Thoracic aorta (tissue), 2 donors: ENCODE results near the gene PDE2A. TPM values are rescaled to one million over a fixed set of nuclear protein-coding genes. Genes with fewer than 3 reads are reported as not detected.

Source experiments
- ATAC-seq: fragments of 150-250 bp; one replicate; pipeline ENCODE4 v1.8.0; 2017; ENCODE audit warnings: low read depth; ENCODE audit not compliant: insufficient number of reproducible peaks, low FRiP score
- DNase-seq: peaks from one replicate; pipeline ENCODE4 v3.0.0-alpha.2; 2020; ENCODE audit warnings: low spot score
- H3K27ac ChIP-seq, 2 donors: fragments of 200-600 bp; sonication (generic); 1 replicate in 1 of 2; 2 replicates in 1 of 2; pipeline ENCODE4 v1.5.1; 2016; ENCODE audit warnings: mild to moderate bottlenecking in 2 of 2, moderate library complexity in 2 of 2
- H3K27me3 ChIP-seq: fragments of 200-600 bp; sonication (generic); replicated peaks from 2 replicates; pipeline ENCODE4 v1.6.0; 2016; ENCODE audit warnings: mild to moderate bottlenecking; ENCODE audit not compliant: insufficient read depth
- H3K36me3 ChIP-seq: fragments of 200-600 bp; sonication (generic); one replicate; pipeline ENCODE4 v1.5.1; 2016
- H3K4me1 ChIP-seq, 2 donors: fragments of 200-600 bp; sonication (generic); 1 replicate in 1 of 2; 2 replicates in 1 of 2; pipeline versions ENCODE4 v1.5.1 to v1.6.0; 2016; ENCODE audit warnings: low read depth in 2 of 2, mild to moderate bottlenecking in 1 of 2; ENCODE audit not compliant: control insufficient read depth in 1 of 2
- H3K4me3 ChIP-seq: fragments of 200-600 bp; sonication (generic); 2 replicates; pipeline ENCODE4 v1.5.1; 2016; ENCODE audit warnings: mild to moderate bottlenecking
- H3K9me3 ChIP-seq: fragments of 200-600 bp; sonication (generic); 2 replicates; pipeline ENCODE4 v1.5.1; 2016
- total RNA-seq, 2 donors: library from RNA; depleted of rRNA; stranded (reverse); fragments of >200 nt; gene quantifications; one replicate each; pipeline versions ENCODE4 v1.1.0 to v1.2.3, GENCODE V29; 2016
- TF ChIP-seq, protein P1 (sequence below): fragments of 200-600 bp; sonication (generic); IDR thresholded peaks from one replicate; pipeline ENCODE4 v1.5.1; 2019; ENCODE audit warnings: antibody characterized with exemption

The PDE2A gene
- total RNA-seq, 2 donors from 2014 or later: 28.1 to 37.1 TPM

- no peaks in the 10 kb centered on the region for H3K36me3 ChIP-seq
- DNase-seq: no peak
- no peak overlapping the region for H3K27ac ChIP-seq
- no peaks in the 10 kb centered on the region for H3K27me3 ChIP-seq
- H3K9me3 ChIP-seq: no peaks in the 10 kb centered on the region
- no peak overlapping the region for H3K4me3 ChIP-seq
- H3K4me1 ChIP-seq: no peaks in the 10 kb centered on the region
- no peak for ATAC-seq
- TF ChIP-seq, protein P1, sequence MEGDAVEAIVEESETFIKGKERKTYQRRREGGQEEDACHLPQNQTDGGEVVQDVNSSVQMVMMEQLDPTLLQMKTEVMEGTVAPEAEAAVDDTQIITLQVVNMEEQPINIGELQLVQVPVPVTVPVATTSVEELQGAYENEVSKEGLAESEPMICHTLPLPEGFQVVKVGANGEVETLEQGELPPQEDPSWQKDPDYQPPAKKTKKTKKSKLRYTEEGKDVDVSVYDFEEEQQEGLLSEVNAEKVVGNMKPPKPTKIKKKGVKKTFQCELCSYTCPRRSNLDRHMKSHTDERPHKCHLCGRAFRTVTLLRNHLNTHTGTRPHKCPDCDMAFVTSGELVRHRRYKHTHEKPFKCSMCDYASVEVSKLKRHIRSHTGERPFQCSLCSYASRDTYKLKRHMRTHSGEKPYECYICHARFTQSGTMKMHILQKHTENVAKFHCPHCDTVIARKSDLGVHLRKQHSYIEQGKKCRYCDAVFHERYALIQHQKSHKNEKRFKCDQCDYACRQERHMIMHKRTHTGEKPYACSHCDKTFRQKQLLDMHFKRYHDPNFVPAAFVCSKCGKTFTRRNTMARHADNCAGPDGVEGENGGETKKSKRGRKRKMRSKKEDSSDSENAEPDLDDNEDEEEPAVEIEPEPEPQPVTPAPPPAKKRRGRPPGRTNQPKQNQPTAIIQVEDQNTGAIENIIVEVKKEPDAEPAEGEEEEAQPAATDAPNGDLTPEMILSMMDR: no peak
These were observed 129.6 kb downstream of the PDE2A start for GRCh38 chr11:72544589-72544988.

DNA sequence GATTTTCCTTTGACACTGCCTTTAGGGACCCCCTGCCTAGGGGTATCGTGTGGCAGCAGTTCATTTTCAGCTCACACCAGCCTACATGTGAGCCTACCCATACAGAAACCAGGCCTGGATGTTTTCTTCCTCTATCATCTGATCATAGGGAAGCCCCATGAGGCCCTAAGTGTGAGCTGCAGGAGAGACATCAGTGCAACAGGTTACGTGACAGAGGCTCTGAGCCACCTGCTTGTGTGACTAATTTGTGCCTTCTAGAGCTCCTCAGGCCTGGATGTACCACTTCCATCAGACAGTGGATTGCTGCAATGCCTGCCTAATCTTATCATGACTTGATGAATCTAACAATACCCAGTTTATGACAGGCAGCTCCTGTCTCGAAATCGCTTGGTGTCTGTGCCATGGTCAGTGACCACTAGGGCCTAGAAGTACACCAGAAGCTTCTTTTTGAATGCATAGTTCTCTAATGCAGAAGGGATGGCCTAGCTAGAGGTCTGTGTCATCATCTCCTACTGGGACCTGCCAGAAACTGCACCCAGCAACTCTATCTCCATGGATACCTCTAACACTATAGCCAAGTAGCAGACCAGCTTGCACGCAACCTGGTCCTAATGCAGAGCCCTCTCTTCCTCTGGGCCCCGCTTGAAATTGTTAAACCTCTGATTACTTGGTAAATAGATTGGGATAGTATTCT is 130.2 kb downstream of the PDE2A start:
- H3K27ac ChIP-seq: no peak overlapping the region
- DNase-seq: no peak

DNA sequence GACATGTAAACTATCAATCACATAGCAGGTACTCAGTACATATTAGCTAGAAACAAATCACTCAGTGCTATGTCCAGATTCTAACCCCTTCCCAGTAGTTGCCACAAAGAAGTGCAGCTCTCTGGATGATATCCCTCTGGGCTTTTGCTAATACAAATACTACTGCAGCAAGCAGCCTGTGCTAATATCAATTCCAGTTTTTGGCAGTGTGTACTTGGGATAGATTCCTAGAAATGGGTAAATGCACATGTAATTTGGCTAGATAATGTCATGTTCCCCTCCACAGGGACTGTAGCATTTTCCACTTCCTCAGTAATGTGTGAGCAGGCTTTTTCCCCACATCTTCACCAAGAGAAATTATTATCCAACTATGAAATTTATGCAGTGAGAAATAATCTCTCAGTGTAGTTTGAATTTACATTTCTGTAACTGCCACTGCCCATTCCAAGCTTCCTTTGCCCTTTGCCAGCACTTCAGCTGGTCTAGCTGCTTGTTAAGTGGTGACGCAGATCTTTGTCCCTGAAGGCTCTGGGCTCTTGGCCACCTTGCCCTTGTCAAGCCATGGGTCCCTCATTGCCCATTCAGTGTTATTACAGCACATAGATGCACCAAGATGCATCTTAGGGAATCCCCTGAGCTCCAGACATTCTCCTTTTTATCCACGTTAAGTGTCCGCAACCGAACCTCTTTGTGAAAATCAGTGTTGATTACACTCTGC is 132.8 kb downstream of the PDE2A start:
- ATAC-seq (no peak), DNase-seq (no peak)
- Histone ChIP-seq H3K4me3 (no peak overlapping the region), H3K27me3 (no peaks in the 10 kb centered on the region), H3K4me1 (no peaks in the 10 kb centered on the region), H3K36me3 (no peaks in the 10 kb centered on the region), H3K27ac (no peak overlapping the region), H3K9me3 (no peaks in the 10 kb centered on the region)
- TF ChIP-seq, protein P1: no peak

More for the DNA sequence above, 130.2 kb downstream of the PDE2A start:
- no peak overlapping the region for H3K4me3 ChIP-seq
- H3K9me3 ChIP-seq: no peaks in the 10 kb centered on the region
- TF ChIP-seq, protein P1: no peak
- no peaks in the 10 kb centered on the region for H3K36me3 ChIP-seq
- no peaks in the 10 kb centered on the region for H3K27me3 ChIP-seq
- ATAC-seq: no peak
- no peaks in the 10 kb centered on the region for H3K4me1 ChIP-seq

DNA sequence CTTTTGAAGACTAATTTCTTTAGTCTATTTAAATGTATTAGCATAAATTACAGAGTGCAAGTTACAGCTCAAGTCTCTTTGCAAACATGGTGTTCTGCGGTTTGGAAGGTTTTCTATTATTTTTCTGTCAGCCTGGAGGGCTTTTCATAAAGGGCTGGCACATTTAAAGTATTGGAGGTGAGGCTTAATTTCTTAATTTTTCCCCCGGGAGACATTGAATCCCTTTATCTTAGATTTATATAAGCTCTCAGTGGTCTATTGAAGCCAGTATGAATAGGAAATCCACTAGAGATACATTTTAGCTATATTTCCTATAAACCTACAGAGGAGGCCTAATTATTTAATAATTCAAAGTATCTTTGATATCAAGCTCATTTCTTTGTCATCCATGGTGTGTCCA is 137.2 kb downstream of the PDE2A start:
- no peak for DNase-seq
- Histone ChIP-seq H3K27ac (no peak overlapping the region), H3K4me3 (no peak overlapping the region), H3K4me1 (no peaks in the 10 kb centered on the region), H3K36me3 (no peaks in the 10 kb centered on the region), H3K27me3 (no peaks in the 10 kb centered on the region), H3K9me3 (no peaks in the 10 kb centered on the region)
- TF ChIP-seq, protein P1: no peak
- ATAC-seq: no peak

GRCh38 chr11:72535194-72535547 is 139.1 kb downstream of the PDE2A start:
- DNase-seq: no peak
- Histone ChIP-seq H3K27me3 (no peaks in the 10 kb centered on the region), H3K27ac (no peak overlapping the region), H3K4me3 (no peak overlapping the region), H3K9me3 (no peaks in the 10 kb centered on the region), H3K36me3 (no peaks in the 10 kb centered on the region), H3K4me1 (no peaks in the 10 kb centered on the region)
- TF ChIP-seq, protein P1: no peak
- no peak for ATAC-seq
